HepG2 (cell line): ENCODE results near the gene PSME3IP1. TPM values are rescaled to one million over a fixed set of nuclear protein-coding genes. Genes with fewer than 3 reads are reported as not detected.

Experiments
- BRD4 ChIP-seq: sonication (generic); formaldehyde crosslinking; IDR thresholded peaks from 2 replicates; pipeline ENCODE4 v1.4.0; 2020; ENCODE audit warnings: missing genetic modification reagents
- EHMT2 ChIP-seq: fragments of 200-600 bp; sonication (generic); IDR thresholded peaks from 2 replicates; pipeline ENCODE4 v1.7.0; 2017; ENCODE audit warnings: antibody characterized with exemption, low read depth, low read length, borderline replicate concordance
- FOXK2 ChIP-seq: fragments of 450-650 bp; IDR thresholded peaks from 2 replicates; pipeline ENCODE4 v1.6.1; 2016
- GATAD1 ChIP-seq: IDR thresholded peaks from 2 replicates; pipeline ENCODE4 v1.6.1; 2016; ENCODE audit warnings: missing genetic modification reagents, missing compliant biosample characterization
- HDAC6 ChIP-seq: fragments of 200-600 bp; sonication (generic); IDR thresholded peaks from 2 replicates; pipeline ENCODE4 v1.7.0; 2017; ENCODE audit warnings: mild to moderate bottlenecking, antibody characterized with exemption, low read length, low read depth
- HES4 ChIP-seq: sonication (generic); formaldehyde crosslinking; IDR thresholded peaks from 2 replicates; pipeline ENCODE4 v1.9.0; 2021; ENCODE audit warnings: mild to moderate bottlenecking, missing genetic modification reagents, borderline replicate concordance
- JUND ChIP-seq: sonication (generic); formaldehyde crosslinking; IDR thresholded peaks from 2 replicates; pipeline ENCODE4 v1.8.0; 2022; ENCODE audit warnings: mild to moderate bottlenecking, missing genetic modification reagents
- MAFF ChIP-seq: IDR thresholded peaks from 2 replicates; pipeline ENCODE4 v1.6.1; 2011; ENCODE audit warnings: low read depth, low read length, improper control_type of control experiment
- MLLT10 ChIP-seq: sonication (generic); formaldehyde crosslinking; IDR thresholded peaks from 2 replicates; pipeline ENCODE4 v1.4.0; 2020; ENCODE audit warnings: missing genetic modification reagents
- RBM39 ChIP-seq: fragments of 200-400 bp; formaldehyde crosslinking; IDR thresholded peaks from one replicate; pipeline ENCODE4 v1.6.1; 2018; ENCODE audit warnings: antibody characterized with exemption, mild to moderate bottlenecking, low read depth, low read length; ENCODE audit not compliant: poor library complexity, severe bottlenecking
- REL ChIP-seq: sonication (generic); formaldehyde crosslinking; conservative IDR thresholded peaks from 2 replicates; pipeline ENCODE4 v1.8.0; 2022; ENCODE audit warnings: mild to moderate bottlenecking, missing genetic modification reagents, moderate library complexity
- TP53 ChIP-seq: sonication (generic); formaldehyde crosslinking; conservative IDR thresholded peaks from 2 replicates; pipeline ENCODE4 v1.4.0; 2020; ENCODE audit warnings: missing genetic modification reagents
- ZC3H13 ChIP-seq: sonication (generic); formaldehyde crosslinking; IDR thresholded peaks from 2 replicates; pipeline ENCODE4 v1.8.1; 2023; ENCODE audit warnings: mild to moderate bottlenecking, missing genetic modification reagents, moderate library complexity
- ZNF205 ChIP-seq: IDR thresholded peaks from 2 replicates; pipeline ENCODE4 v1.6.1; 2018; ENCODE audit warnings: missing biosample characterization, missing genetic modification reagents
- ZNF556 ChIP-seq: sonication (generic); formaldehyde crosslinking; IDR thresholded peaks from 2 replicates; pipeline ENCODE4 v1.4.0; 2020; ENCODE audit warnings: mild to moderate bottlenecking, missing genetic modification reagents, borderline replicate concordance
- ZNF768 ChIP-seq: sonication (generic); formaldehyde crosslinking; IDR thresholded peaks from 2 replicates; pipeline ENCODE4 v1.4.0; 2020; ENCODE audit warnings: missing genetic modification reagents
- polyA plus RNA-seq, 8 experiments: library from polyadenylated mRNA; depleted of rRNA in 3 of 8; stranded (reverse) in 7 of 8; unstranded in 1 of 8; fragments of >200 nt; fragmentation: Illumina TruSeq in 4 of 8; extraction: Trizol in 4 of 8; gene quantifications; 2 replicates each; pipeline versions ENCODE4 v1.2.1 to v1.2.3, GENCODE V29; 2011 to 2016; ENCODE audit warnings: low read depth in 4 of 8, missing spikeins in 1 of 8, mixed read lengths in 1 of 8; ENCODE audit not compliant: insufficient read depth in 1 of 8
- total RNA-seq, 5 experiments: library from RNA; depleted of rRNA; stranded (reverse); fragments of >200 nt; fragmentation: Illumina TruSeq; extraction: Trizol; gene quantifications; 2 replicates each; pipeline ENCODE4 v1.2.3, GENCODE V29; 2016; ENCODE audit warnings: low read depth in 1 of 5
- TF ChIP-seq, protein P1 (sequence below): sonication (generic); formaldehyde crosslinking; IDR thresholded peaks from 2 replicates; pipeline ENCODE4 v1.4.0; 2020; ENCODE audit warnings: missing genetic modification reagents, borderline replicate concordance
- TF ChIP-seq, protein P2 (sequence below): sonication (generic); formaldehyde crosslinking; IDR thresholded peaks from 2 replicates; pipeline ENCODE4 v1.4.0; 2020; ENCODE audit warnings: low read depth, missing genetic modification reagents
- TF ChIP-seq, protein P3 (sequence below): sonication (generic); formaldehyde crosslinking; IDR thresholded peaks from 2 replicates; pipeline ENCODE4 v1.4.0; 2020; ENCODE audit warnings: mild to moderate bottlenecking, missing genetic modification reagents
- TF ChIP-seq, protein P4 (sequence below): sonication (generic); formaldehyde crosslinking; IDR thresholded peaks from 2 replicates; pipeline ENCODE4 v1.8.1; 2023; ENCODE audit warnings: mild to moderate bottlenecking, missing genetic modification reagents, borderline replicate concordance
- TF ChIP-seq, protein P5 (sequence below): sonication (generic); formaldehyde crosslinking; IDR thresholded peaks from 2 replicates; pipeline ENCODE4 v1.8.0; 2023; ENCODE audit warnings: mild to moderate bottlenecking, missing genetic modification reagents
- TF ChIP-seq, protein P6 (sequence below): sonication (generic); formaldehyde crosslinking; conservative IDR thresholded peaks from 2 replicates; pipeline ENCODE4 v1.4.0; 2020; ENCODE audit warnings: missing genetic modification reagents

The PSME3IP1 gene
- total and polyA plus RNA-seq, 2 of the 13 experiments (the other 11 are each of a cell fraction or from before 2014, with no cell fraction given), result 90.8 to 99.8 TPM

DNA sequence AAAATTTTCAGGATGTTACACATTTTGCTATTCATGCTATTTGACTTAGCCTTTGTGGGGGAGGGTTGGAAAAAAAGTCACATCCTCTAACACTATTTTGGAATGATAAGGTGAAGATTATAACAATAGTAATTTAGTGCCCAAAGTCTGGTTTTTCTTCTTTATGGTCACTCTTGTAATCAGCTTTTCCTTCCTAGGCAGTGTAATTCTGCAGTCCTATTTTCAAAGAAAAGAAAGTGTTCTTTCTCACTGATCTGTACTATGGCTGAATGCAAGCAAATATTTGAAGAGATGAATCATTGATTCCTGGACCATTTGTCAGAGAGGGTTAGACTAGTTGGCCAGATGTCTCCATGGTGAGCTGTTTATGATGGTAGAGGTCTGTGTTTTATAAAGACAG, 8.7 kb upstream of the PSME3IP1 start (continued):
- no peak for TF ChIP-seq RBM39
- no peak for TF ChIP-seq BRD4 (CRISPR knock-in tag)
- TF ChIP-seq, protein P1, sequence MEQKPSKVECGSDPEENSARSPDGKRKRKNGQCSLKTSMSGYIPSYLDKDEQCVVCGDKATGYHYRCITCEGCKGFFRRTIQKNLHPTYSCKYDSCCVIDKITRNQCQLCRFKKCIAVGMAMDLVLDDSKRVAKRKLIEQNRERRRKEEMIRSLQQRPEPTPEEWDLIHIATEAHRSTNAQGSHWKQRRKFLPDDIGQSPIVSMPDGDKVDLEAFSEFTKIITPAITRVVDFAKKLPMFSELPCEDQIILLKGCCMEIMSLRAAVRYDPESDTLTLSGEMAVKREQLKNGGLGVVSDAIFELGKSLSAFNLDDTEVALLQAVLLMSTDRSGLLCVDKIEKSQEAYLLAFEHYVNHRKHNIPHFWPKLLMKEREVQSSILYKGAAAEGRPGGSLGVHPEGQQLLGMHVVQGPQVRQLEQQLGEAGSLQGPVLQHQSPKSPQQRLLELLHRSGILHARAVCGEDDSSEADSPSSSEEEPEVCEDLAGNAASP (CRISPR knock-in tag), result peak; percentile 80
- no peak for TF ChIP-seq REL (CRISPR knock-in tag)
- TF ChIP-seq MAFF, result no peak
- TF ChIP-seq JUND (CRISPR knock-in tag), result peak; percentile 96
- TF ChIP-seq EHMT2, result no peak
- no peak for TF ChIP-seq ZNF556 (CRISPR knock-in tag)
- TF ChIP-seq, protein P2, sequence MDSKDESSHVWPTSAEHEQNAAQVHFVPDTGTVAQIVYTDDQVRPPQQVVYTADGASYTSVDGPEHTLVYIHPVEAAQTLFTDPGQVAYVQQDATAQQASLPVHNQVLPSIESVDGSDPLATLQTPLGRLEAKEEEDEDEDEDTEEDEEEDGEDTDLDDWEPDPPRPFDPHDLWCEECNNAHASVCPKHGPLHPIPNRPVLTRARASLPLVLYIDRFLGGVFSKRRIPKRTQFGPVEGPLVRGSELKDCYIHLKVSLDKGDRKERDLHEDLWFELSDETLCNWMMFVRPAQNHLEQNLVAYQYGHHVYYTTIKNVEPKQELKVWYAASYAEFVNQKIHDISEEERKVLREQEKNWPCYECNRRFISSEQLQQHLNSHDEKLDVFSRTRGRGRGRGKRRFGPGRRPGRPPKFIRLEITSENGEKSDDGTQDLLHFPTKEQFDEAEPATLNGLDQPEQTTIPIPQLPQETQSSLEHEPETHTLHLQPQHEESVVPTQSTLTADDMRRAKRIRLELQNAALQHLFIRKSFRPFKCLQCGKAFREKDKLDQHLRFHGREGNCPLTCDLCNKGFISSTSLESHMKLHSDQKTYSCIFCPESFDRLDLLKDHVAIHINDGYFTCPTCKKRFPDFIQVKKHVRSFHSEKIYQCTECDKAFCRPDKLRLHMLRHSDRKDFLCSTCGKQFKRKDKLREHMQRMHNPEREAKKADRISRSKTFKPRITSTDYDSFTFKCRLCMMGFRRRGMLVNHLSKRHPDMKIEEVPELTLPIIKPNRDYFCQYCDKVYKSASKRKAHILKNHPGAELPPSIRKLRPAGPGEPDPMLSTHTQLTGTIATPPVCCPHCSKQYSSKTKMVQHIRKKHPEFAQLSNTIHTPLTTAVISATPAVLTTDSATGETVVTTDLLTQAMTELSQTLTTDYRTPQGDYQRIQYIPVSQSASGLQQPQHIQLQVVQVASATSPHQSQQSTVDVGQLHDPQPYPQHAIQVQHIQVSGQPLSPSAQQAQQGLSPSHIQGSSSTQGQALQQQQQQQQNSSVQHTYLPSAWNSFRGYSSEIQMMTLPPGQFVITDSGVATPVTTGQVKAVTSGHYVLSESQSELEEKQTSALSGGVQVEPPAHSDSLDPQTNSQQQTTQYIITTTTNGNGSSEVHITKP, result no peak
- TF ChIP-seq TP53 (CRISPR knock-in tag), result no peak
- no peak for TF ChIP-seq FOXK2
- no peak for TF ChIP-seq HDAC6
- no peak for TF ChIP-seq MLLT10
- TF ChIP-seq, protein P3, sequence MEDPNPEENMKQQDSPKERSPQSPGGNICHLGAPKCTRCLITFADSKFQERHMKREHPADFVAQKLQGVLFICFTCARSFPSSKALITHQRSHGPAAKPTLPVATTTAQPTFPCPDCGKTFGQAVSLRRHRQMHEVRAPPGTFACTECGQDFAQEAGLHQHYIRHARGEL (CRISPR knock-in tag), result no peak
- no peak for TF ChIP-seq ZNF768 (CRISPR knock-in tag)
- TF ChIP-seq HES4 (CRISPR knock-in tag), result no peak
- TF ChIP-seq, protein P4, sequence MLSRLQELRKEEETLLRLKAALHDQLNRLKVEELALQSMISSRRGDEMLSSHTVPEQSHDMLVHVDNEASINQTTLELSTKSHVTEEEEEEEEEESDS (CRISPR knock-in tag), result 0 out of 2 replicates have a peak, but pooled peaks have one; percentile 35
- TF ChIP-seq ZC3H13 (CRISPR knock-in tag), result no peak
- TF ChIP-seq, protein P5, sequence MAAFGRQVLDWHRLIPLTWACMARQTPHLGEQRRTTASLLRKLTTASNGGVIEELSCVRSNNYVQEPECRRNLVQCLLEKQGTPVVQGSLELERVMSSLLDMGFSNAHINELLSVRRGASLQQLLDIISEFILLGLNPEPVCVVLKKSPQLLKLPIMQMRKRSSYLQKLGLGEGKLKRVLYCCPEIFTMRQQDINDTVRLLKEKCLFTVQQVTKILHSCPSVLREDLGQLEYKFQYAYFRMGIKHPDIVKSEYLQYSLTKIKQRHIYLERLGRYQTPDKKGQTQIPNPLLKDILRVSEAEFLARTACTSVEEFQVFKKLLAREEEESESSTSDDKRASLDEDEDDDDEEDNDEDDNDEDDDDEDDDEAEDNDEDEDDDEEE (CRISPR knock-in tag), result no peak
- TF ChIP-seq ZNF205 (CRISPR knock-in tag), result no peak; the same call in 1 of the 2 replicates
- peak; percentile 66 for TF ChIP-seq GATAD1 (CRISPR knock-in tag)
- TF ChIP-seq, protein P6, sequence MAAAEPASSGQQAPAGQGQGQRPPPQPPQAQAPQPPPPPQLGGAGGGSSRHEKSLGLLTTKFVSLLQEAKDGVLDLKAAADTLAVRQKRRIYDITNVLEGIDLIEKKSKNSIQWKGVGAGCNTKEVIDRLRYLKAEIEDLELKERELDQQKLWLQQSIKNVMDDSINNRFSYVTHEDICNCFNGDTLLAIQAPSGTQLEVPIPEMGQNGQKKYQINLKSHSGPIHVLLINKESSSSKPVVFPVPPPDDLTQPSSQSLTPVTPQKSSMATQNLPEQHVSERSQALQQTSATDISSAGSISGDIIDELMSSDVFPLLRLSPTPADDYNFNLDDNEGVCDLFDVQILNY, result no peak
